WERI-Rb-1 (cell line): Measurements from ENCODE around the gene DHX8.
A peak's percentile ranks its signal among the peaks of the same experiment; 100 is the strongest.
"Not testable (repeated sequence)": the region's sequence is repeated elsewhere in the genome, so short reads cannot be mapped to it uniquely, and the experiment has no call there.

ENCODE experiments used
- DNase-seq: peaks from one replicate; pipeline ENCODE4 v3.0.0-alpha.2; 2020
- H3K27ac ChIP-seq: fragments of 250-450 bp; sonication (Bioruptor Pico); 2 replicates; pipeline ENCODE4 v1.5.1; 2020; ENCODE audit warnings: mild to moderate bottlenecking, moderate library complexity
- H3K27me3 ChIP-seq: fragments of 250-450 bp; sonication (Bioruptor Pico); 2 replicates; pipeline ENCODE4 v1.5.1; 2021; ENCODE audit warnings: mild to moderate bottlenecking, low read depth, moderate library complexity; ENCODE audit not compliant: insufficient read depth, severe bottlenecking
- H3K36me3 ChIP-seq: fragments of 250-450 bp; sonication (Bioruptor Pico); 2 replicates; pipeline ENCODE4 v1.5.1; 2020; ENCODE audit warnings: mild to moderate bottlenecking, moderate library complexity
- H3K4me3 ChIP-seq: 2 replicates; pipeline ENCODE4 v1.5.1; 2011; ENCODE audit warnings: low read depth, mild to moderate bottlenecking, control low read depth, low read length
- H3K9me3 ChIP-seq: fragments of 250-450 bp; sonication (Bioruptor Pico); 2 replicates; pipeline ENCODE4 v1.5.1; 2021; ENCODE audit warnings: mild to moderate bottlenecking, moderate library complexity; ENCODE audit not compliant: severe bottlenecking
- CTCF ChIP-seq: IDR thresholded peaks from 2 replicates; pipeline ENCODE4 v1.5.1; 2011; ENCODE audit warnings: low read depth, mild to moderate bottlenecking, control low read depth, inconsistent platforms, low read length

Gene DHX8

DNA sequence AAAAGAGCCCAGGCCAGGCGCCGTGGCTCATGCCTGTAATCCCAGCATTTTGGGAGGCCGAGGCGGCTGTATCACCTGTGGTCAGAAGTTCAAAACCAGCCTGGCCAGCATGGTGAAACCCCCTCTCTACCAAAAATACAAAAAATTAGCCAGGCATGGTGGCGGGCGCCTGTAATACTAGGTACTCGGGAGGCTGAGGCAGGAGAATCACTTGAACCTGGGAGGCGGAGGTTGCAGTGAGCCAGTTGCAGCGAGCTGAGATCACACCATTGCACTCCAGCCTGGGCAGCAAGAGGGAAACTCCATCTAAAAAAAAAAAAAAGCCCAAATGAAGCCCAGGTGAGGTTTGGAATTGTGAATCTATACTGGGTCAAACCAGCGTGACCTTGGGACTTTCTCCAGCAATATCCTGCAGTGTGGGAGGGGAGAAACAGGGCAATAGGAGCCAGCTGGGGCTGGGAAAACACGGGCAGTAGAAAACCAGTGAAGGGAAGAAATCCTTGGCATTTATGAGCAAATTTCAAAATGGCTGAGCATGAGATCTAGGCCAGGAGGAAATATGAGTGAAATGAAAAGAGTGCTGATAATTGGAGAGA lies 8.2 kb upstream of the DHX8 start:
- Histone ChIP-seq H3K27me3 (no peaks in the 10 kb centered on the region), H3K9me3 (no peaks in the 10 kb centered on the region), H3K36me3 (no peaks in the 10 kb centered on the region), H3K4me3 (no peak overlapping the region), H3K27ac (no peak overlapping the region)
- DNase-seq, result no peak
- TF ChIP-seq CTCF, result no peak

DNA sequence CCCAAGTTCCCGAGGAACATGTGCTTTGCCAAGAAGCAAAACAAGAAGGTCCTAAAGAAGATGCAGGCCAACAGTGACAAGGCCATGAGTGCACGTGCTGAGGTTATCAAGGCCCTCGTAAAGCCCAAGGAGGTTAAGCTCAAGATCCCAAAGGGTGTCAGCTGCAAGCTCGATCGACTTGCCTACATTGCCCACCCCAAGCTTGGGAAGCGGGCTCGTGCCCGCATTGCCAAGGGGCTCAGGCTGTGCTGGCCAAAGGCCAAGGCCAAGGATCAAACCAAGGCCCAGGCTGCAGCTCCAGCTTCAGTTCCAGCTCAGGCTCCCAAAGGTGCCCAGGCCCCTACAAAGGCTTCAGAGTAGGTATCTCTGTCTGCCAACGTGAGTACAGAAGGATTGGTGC lies 7.5 kb upstream of the DHX8 start:
- H3K9me3 ChIP-seq, DNase-seq, H3K27ac ChIP-seq, H3K36me3 ChIP-seq, H3K4me3 ChIP-seq, H3K27me3 ChIP-seq: not testable (repeated sequence)

- Histone ChIP-seq H3K9me3 (no peaks in the 10 kb centered on the region), H3K27ac (peak overlapping the region; percentile 67), H3K4me3 (peak overlapping the region; percentile 21), H3K27me3 (no peaks in the 10 kb centered on the region), H3K36me3 (no peaks in the 10 kb centered on the region)
- no peak for TF ChIP-seq CTCF
- DNase-seq, result peak; percentile 73
Measured at GRCh38 chr17:43477832-43478634, 5.7 kb upstream of the DHX8 start.

DNA sequence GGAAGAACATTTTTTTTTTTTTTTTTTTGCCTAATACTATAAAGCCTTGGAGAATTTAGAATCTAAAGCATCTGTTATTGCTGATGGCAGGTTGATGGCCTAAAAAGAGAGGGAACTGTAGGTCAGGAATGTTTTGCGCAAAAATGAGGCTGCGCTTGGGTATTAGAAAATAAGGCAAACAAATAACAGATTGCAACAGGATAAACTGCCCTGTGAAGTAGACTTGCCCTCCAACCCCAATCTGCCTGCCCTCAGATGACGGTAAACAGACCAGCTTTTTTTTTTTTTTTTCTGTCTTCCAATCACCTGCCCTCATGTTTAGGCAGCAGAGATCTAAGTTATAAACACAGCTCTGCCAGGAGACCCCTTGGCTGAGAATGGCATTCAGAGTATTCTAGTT lies 3.8 kb upstream of the DHX8 start:
- no peaks in the 10 kb centered on the region for H3K27me3 ChIP-seq
- H3K27ac ChIP-seq, result no peak overlapping the region
- no peaks in the 10 kb centered on the region for H3K36me3 ChIP-seq
- no peak overlapping the region for H3K4me3 ChIP-seq
- TF ChIP-seq CTCF, result no peak
- H3K9me3 ChIP-seq, result no peaks in the 10 kb centered on the region
- DNase-seq, result peak; percentile 58

GRCh38 chr17:43482103-43483012 lies 1.4 kb upstream of the DHX8 start:
- Histone ChIP-seq H3K9me3 (no peaks in the 10 kb centered on the region), H3K27ac (no peak overlapping the region; the same call in 1 of the 2 replicates), H3K36me3 (no peaks in the 10 kb centered on the region), H3K27me3 (no peaks in the 10 kb centered on the region), H3K4me3 (no peak overlapping the region)
- no peak for TF ChIP-seq CTCF
- DNase-seq, result no peak

- H3K27ac ChIP-seq, result no peak overlapping the region
- peaks cover 58% of the 10 kb centered on the region for H3K36me3 ChIP-seq
- DNase-seq, result no peak
- no peaks in the 10 kb centered on the region for H3K27me3 ChIP-seq
- no peaks in the 10 kb centered on the region for H3K9me3 ChIP-seq
- H3K4me3 ChIP-seq, result no peak overlapping the region
- TF ChIP-seq CTCF, result no peak
Measured at GRCh38 chr17:43490621-43491020, 6.8 kb downstream of the DHX8 start.

- H3K36me3 ChIP-seq, result peaks cover 96% of the 10 kb centered on the region
- not testable (repeated sequence) for DNase-seq, H3K4me3 ChIP-seq, H3K9me3 ChIP-seq, H3K27me3 ChIP-seq, H3K27ac ChIP-seq
Measured at GRCh38 chr17:43509440-43509839, 25.7 kb downstream of the DHX8 start.

DNA sequence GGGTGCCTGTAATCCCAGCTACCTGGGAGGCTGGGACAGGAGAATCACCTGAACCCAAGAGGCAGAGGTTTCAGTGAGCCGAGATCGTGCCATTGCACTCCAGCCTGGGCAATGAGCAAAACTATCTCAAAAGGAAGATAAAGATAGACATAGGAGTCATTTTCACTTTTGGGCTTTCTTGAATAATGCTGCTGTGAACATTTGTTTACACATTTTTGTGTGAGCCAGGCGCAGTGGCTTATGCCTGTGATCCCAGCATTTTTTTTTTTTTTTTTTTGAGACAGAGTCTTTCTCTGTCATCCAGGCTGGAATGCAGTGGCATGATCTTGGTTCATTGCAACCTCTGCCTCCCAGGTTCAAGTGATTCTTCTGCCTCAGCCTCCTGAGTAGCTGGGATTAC lies 27.4 kb downstream of the DHX8 start:
- not testable (repeated sequence) for DNase-seq, H3K9me3 ChIP-seq, H3K27me3 ChIP-seq, H3K4me3 ChIP-seq, H3K27ac ChIP-seq
- H3K36me3 ChIP-seq, result peaks cover 96% of the 10 kb centered on the region
